Chondrocyte (in vitro differentiated cells): ENCODE measurements around the gene FES. TPM values are rescaled to one million over a fixed set of nuclear protein-coding genes. Genes with fewer than 3 reads are reported as not detected.
A peak's percentile ranks its signal among the peaks of the same experiment; 100 is the strongest.
"Not testable (repeated sequence)": the region's sequence is repeated elsewhere in the genome, so short reads cannot be mapped to it uniquely, and the experiment has no call there.

ENCODE experiments used
- DNase-seq: peaks from one replicate; pipeline ENCODE4 v3.0.0; 2021; ENCODE audit warnings: mixed read lengths, low spot score
- H3K27ac Mint-ChIP-seq: one replicate; pipeline ENCODE4 v1.8.0; 2021; ENCODE audit warnings: mild to moderate bottlenecking, moderate library complexity, mixed read lengths; ENCODE audit not compliant: unreplicated experiment
- H3K27me3 Mint-ChIP-seq: 2 replicates; pipeline ENCODE4 v1.8.0; 2021; ENCODE audit warnings: low read depth, mixed read lengths
- H3K36me3 Mint-ChIP-seq: 2 replicates; pipeline ENCODE4 v1.8.0; 2021; ENCODE audit warnings: low read depth, mixed read lengths
- H3K4me1 Mint-ChIP-seq: 2 replicates; pipeline ENCODE4 v1.8.0; 2021; ENCODE audit warnings: low read depth, mild to moderate bottlenecking, mixed read lengths
- H3K4me3 Mint-ChIP-seq: one replicate; pipeline ENCODE4 v1.8.0; 2021; ENCODE audit warnings: mild to moderate bottlenecking, moderate library complexity, mixed read lengths; ENCODE audit not compliant: unreplicated experiment
- H3K9me3 Mint-ChIP-seq: 2 replicates; pipeline ENCODE4 v1.8.0; 2021; ENCODE audit warnings: low read depth, mixed read lengths
- total RNA-seq: library from RNA; stranded (reverse); gene quantifications from 3 replicates; pipeline ENCODE4 v1.2.1, GENCODE V29; 2021
- TF ChIP-seq, protein P1 (sequence below): fragments of 200-600 bp; sonication (generic); IDR thresholded peaks from 2 replicates; pipeline ENCODE4 v1.5.0; 2021; ENCODE audit warnings: antibody characterized with exemption, mild to moderate bottlenecking, moderate library complexity

Gene FES
- total RNA-seq, 1 donor from 2014 or later = 2.4 TPM

DNA sequence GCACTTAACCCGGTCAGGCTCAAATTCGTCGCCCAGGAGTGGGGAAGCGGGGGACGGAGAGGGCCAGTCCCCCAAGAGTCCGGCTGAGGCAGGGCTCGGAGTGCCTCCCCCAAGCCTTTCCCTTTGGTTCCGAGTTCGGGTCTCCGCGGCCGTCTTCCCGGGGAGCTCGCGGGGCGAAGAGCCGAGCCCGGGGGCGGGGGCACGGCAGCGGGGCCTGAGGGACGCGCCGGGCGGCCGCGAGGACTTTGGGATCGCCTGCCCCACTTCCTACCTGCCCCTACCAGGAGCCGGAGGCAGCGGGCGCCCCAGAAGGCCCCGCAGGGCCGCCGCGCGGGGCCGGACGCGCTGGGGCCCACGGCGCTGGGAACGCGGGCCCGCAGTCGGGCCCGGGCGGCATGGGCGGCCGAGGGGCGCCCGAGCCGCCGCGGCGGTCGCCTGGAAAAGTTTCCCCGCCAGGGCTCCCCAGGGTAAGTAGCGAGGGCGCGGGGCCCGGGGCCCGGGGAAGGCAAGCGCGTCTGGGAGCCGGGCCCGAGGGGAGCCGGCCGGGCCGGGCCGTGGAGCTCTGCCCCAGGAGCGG, 13.1 kb upstream of the FES start:
- Mint-ChIP-seq H3K4me3 (peak overlapping the region; percentile 78), H3K4me1 (peaks cover 56% of the 10 kb centered on the region), H3K9me3 (no peaks in the 10 kb centered on the region), H3K27ac (peak overlapping the region; percentile 95), H3K36me3 (peaks cover under 1% of the 10 kb centered on the region), H3K27me3 (no peaks in the 10 kb centered on the region)
- DNase-seq = peak; percentile 83
- TF ChIP-seq, protein P1, sequence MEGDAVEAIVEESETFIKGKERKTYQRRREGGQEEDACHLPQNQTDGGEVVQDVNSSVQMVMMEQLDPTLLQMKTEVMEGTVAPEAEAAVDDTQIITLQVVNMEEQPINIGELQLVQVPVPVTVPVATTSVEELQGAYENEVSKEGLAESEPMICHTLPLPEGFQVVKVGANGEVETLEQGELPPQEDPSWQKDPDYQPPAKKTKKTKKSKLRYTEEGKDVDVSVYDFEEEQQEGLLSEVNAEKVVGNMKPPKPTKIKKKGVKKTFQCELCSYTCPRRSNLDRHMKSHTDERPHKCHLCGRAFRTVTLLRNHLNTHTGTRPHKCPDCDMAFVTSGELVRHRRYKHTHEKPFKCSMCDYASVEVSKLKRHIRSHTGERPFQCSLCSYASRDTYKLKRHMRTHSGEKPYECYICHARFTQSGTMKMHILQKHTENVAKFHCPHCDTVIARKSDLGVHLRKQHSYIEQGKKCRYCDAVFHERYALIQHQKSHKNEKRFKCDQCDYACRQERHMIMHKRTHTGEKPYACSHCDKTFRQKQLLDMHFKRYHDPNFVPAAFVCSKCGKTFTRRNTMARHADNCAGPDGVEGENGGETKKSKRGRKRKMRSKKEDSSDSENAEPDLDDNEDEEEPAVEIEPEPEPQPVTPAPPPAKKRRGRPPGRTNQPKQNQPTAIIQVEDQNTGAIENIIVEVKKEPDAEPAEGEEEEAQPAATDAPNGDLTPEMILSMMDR = no peak

DNA sequence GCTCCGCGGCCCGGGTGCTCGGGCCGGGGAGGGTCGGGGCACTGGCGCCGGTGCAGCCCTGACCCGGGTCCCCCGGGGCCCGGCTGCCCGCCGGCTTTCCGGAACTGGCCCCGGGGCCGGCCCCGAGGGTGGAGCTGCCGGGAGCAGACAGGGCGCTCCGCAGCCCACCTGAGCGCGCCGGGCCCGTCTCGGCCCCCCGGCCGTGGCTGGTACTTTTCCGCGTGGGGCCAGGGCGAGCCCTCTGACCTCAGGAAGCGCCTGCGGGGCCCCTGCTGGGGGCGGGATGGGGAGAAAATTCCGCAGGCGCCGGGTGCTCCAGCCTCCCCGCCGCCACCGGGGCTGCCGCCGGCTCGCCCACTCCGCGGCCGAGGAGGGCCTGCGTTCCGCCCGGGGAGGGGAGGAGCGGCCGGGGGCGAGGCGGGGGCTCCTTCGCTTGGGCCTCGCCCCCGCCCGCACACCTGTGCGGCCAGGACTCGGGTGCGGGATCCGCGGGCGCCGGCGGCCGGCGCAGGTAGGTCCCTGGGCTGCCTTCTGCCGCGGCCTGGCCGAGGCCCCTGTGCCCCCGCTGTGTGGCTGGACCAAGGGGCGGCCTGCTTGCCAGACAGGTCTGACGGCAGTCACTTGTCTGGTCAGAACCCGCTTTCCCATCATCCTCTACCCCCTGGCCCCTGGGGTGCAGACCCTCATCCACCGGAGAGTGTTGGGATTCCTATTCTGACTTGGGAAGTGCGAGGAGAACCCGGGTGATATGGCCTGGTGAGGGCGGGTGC, 12.4 kb upstream of the FES start:
- Mint-ChIP-seq H3K4me3 (peak overlapping the region; percentile 77), H3K36me3 (peaks cover 7% of the 10 kb centered on the region), H3K4me1 (peaks cover 56% of the 10 kb centered on the region), H3K9me3 (no peaks in the 10 kb centered on the region), H3K27me3 (no peaks in the 10 kb centered on the region), H3K27ac (peak overlapping the region; percentile 96)
- TF ChIP-seq, protein P1 = no peak
- peak; percentile 87 for DNase-seq

DNA sequence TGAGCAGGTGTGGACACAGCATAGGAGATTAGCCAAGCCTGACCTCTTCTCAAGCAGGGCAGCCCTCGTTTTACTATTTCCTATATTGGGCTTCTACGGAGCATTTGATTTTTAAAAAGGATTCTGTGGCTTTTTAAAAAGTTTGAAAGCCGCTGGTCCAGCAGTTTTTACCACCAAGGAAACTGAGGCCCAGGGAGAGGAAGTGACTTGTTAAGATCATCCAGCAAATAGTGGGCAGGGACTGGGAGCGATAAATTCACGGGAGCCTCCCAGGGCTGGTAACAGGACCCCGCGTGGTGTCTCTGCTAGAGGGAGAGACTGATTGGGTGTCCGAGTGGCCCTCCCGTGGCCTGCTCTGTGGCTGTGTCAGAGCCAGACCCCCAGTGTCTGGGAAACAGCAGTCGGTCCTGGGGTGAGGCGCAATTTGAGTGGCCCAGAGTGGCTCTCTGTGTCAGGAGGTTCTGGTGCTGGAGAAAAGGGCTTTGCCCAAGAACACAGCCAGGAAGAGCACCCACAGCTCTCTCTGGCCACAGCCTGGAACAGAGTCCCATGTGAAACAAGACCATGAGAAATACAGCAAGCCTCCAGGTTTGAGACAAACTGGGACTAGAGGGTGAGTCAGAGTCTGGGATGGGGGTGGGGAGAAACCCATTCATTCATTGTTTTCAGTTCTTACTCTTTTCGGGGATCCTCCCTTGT, 11.7 kb upstream of the FES start:
- Mint-ChIP-seq H3K27ac (peak overlapping the region; percentile 96), H3K4me1 (peaks cover 56% of the 10 kb centered on the region), H3K9me3 (no peaks in the 10 kb centered on the region), H3K27me3 (no peaks in the 10 kb centered on the region), H3K4me3 (peak overlapping the region; percentile 77), H3K36me3 (peaks cover 12% of the 10 kb centered on the region)
- peak; percentile 86 for DNase-seq
- TF ChIP-seq, protein P1 = no peak

DNA sequence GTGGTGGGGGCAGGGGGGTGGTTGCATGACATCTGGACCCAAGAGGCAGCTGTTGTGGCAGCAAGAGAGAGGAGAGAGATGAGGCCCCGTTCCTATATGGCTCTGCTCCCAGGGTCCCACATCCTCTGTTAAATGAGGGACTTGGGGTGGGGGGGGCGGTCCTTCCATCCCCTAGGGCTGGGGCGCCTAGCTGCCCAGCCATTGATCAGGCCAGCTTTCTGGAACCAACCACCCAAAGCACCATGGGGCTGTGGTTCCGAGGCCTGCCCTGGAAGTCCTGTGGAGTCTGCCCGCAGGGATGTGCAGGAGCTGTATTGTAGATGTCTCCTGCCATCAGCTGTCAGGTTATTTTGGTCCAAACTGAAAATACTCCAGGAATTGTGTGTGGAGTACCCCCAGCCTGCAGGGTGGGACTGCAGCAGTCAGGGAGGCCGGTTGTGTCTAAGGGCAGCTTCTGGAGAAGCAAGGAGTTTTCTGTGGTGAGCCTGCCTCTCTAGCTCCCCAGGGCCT, 10.8 kb upstream of the FES start:
- no peak for DNase-seq
- TF ChIP-seq, protein P1 = peak; percentile 20
- Mint-ChIP-seq H3K27me3 (no peaks in the 10 kb centered on the region), H3K4me3 (peak overlapping the region; percentile 77), H3K36me3 (peaks cover 16% of the 10 kb centered on the region), H3K4me1 (peaks cover 48% of the 10 kb centered on the region), H3K27ac (peak overlapping the region; percentile 96), H3K9me3 (no peaks in the 10 kb centered on the region)

DNA sequence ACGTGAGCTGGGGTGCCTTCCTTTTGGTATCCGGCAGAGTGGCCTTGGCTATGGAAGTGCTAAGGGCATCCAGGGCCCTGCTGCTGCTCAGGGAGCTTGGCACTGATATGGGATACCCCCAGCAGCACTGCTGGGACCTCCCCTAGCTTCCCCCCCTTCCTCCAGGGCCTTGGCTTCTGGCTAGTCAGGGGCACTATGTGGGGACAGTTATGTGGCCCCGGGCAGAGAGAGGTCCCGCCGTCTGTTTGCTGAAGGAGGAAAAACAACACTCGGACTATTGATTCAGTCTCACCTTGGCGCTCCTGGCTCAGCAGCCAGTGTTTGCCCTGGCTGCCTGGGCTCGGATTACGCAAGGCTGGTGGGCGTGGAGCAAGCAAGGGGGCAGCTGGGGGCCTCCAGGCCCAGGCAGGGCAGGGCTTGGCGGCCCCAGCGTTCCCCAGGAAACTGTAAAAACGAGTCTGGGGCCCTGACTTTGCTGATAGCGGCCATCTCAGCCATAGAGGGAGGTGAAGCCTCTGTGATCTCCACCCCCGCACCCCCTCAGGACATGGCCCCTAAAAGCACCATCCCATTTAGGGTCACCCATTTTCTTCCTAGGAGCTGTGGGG, 10.2 kb upstream of the FES start:
- Mint-ChIP-seq H3K9me3 (no peaks in the 10 kb centered on the region), H3K4me3 (no peak overlapping the region), H3K36me3 (peaks cover 18% of the 10 kb centered on the region), H3K27me3 (no peaks in the 10 kb centered on the region), H3K4me1 (peaks cover 43% of the 10 kb centered on the region), H3K27ac (peak overlapping the region; percentile 96)
- TF ChIP-seq, protein P1 = no peak
- peak; percentile 74 for DNase-seq

DNA sequence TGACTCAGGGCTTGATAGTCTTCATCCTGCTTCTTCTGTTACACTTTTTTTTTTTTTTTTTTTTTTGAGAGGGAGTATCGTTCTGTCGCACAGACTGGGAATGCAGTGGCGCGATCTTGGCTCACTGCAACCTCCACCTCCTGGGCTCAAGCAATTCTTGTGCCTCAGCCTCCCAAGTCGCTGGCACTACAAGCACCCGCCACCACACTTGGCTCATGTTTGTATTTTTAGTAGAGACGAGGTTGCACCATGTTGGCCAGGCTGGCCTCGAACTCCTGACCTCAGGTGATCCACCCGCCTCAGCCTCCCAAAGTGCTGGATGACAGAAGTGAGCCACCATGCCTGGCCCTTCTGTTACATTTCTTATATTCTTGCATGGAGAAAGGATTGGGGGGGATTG, 9.3 kb upstream of the FES start:
- not testable (repeated sequence) for H3K9me3 Mint-ChIP-seq, H3K27me3 Mint-ChIP-seq, H3K27ac Mint-ChIP-seq, H3K4me3 Mint-ChIP-seq, DNase-seq
- Mint-ChIP-seq H3K4me1 (peaks cover 34% of the 10 kb centered on the region), H3K36me3 (peaks cover 22% of the 10 kb centered on the region)
